Neuronal stem cell (in vitro differentiated cells): Measurements from ENCODE around the gene ENPP4.

ENCODE experiments used
- DNase-seq: peaks from one replicate; pipeline ENCODE4 v3.0.0-alpha.2; 2013; ENCODE audit warnings: low spot score
- H2AFZ ChIP-seq: one replicate; pipeline ENCODE4 v1.6.1; 2013; ENCODE audit warnings: mild to moderate bottlenecking, low read length, inconsistent platforms
- H2AK5ac ChIP-seq: 2 replicates; pipeline ENCODE4 v1.6.1; 2013; ENCODE audit warnings: low read depth, mild to moderate bottlenecking, inconsistent platforms, low read length, moderate library complexity, mixed read lengths
- H2BK120ac ChIP-seq: 2 replicates; pipeline ENCODE4 v1.6.1; 2013; ENCODE audit warnings: low read depth, mild to moderate bottlenecking, inconsistent platforms, low read length, moderate library complexity, mixed read lengths
- H2BK12ac ChIP-seq: one replicate; pipeline ENCODE4 v1.6.1; 2013; ENCODE audit warnings: low read length, inconsistent platforms
- H2BK15ac ChIP-seq: 2 replicates; pipeline ENCODE4 v1.6.1; 2013; ENCODE audit warnings: mild to moderate bottlenecking, low read length, inconsistent platforms, mixed read lengths
- H2BK5ac ChIP-seq: one replicate; pipeline ENCODE4 v1.6.1; 2013; ENCODE audit warnings: inconsistent platforms, mild to moderate bottlenecking, low read length, moderate library complexity
- H3K14ac ChIP-seq: one replicate; pipeline ENCODE4 v1.6.1; 2013; ENCODE audit warnings: low read length, inconsistent platforms
- H3K18ac ChIP-seq: 2 replicates; pipeline ENCODE4 v1.6.1; 2013; ENCODE audit warnings: low read length, inconsistent platforms
- H3K23ac ChIP-seq: 2 replicates; pipeline ENCODE4 v1.6.1; 2013; ENCODE audit warnings: low read depth, mild to moderate bottlenecking, mixed read lengths, low read length, inconsistent platforms; ENCODE audit not compliant: poor library complexity
- H3K27ac ChIP-seq: replicated peaks from 3 replicates; pipeline ENCODE4 v1.5.1; 2013; ENCODE audit warnings: low read length, inconsistent platforms
- H3K27me3 ChIP-seq, 3 experiments: 2 replicates each; pipeline ENCODE4 v1.6.1; 2013; ENCODE audit warnings: low read length in 3 of 3, mild to moderate bottlenecking in 2 of 3, inconsistent platforms in 1 of 3, low read depth in 1 of 3, mixed read lengths in 1 of 3, moderate library complexity in 1 of 3; ENCODE audit not compliant: control insufficient read depth in 3 of 3, insufficient read depth in 3 of 3
- H3K36me3 ChIP-seq, 2 donors: replicated peaks in 1 of 2; 2 replicates each; pipeline ENCODE4 v1.6.1; 2013; ENCODE audit warnings: low read length in 2 of 2; ENCODE audit not compliant: control insufficient read depth in 2 of 2, insufficient read depth in 2 of 2
- H3K4ac ChIP-seq: 2 replicates; pipeline ENCODE4 v1.6.1; 2013; ENCODE audit warnings: inconsistent platforms, mild to moderate bottlenecking, low read length, moderate library complexity
- H3K4me1 ChIP-seq, 2 donors: 1 replicate in 1 of 2; 2 replicates in 1 of 2; pipeline ENCODE4 v1.6.1; 2013; ENCODE audit warnings: low read length in 2 of 2, low read depth in 1 of 2; ENCODE audit not compliant: control insufficient read depth in 2 of 2, insufficient read depth in 1 of 2
- H3K4me2 ChIP-seq: one replicate; pipeline ENCODE4 v1.6.1; 2013; ENCODE audit warnings: mild to moderate bottlenecking, low read length, inconsistent platforms; ENCODE audit not compliant: insufficient read depth, poor library complexity, severe bottlenecking
- H3K4me3 ChIP-seq, 2 donors: 2 replicates each; pipeline ENCODE4 v1.5.1; 2013; ENCODE audit warnings: low read length in 2 of 2, mild to moderate bottlenecking in 2 of 2, inconsistent platforms in 1 of 2, moderate library complexity in 1 of 2
- H3K79me1 ChIP-seq: one replicate; pipeline ENCODE4 v1.6.1; 2013; ENCODE audit warnings: low read depth, mild to moderate bottlenecking, inconsistent platforms, low read length, moderate library complexity
- H3K9ac ChIP-seq: one replicate; pipeline ENCODE4 v1.6.1; 2013; ENCODE audit warnings: mild to moderate bottlenecking, low read depth, low read length, inconsistent platforms; ENCODE audit not compliant: poor library complexity
- H3K9me3 ChIP-seq, 2 donors: replicated peaks in 1 of 2; 2 replicates each; pipeline versions ENCODE3 to v1.6.1; 2013; ENCODE audit warnings: low read length in 2 of 2, mild to moderate bottlenecking in 2 of 2, inconsistent platforms in 1 of 2, low read depth in 1 of 2, mixed read lengths in 1 of 2, moderate library complexity in 1 of 2; ENCODE audit not compliant: control insufficient read depth in 2 of 2, insufficient read depth in 1 of 2
- H4K8ac ChIP-seq: one replicate; pipeline ENCODE4 v1.6.1; 2013; ENCODE audit warnings: low read depth, mild to moderate bottlenecking, inconsistent platforms, low read length, moderate library complexity
- H4K91ac ChIP-seq: one replicate; pipeline ENCODE4 v1.6.1; 2013; ENCODE audit warnings: low read length, low read depth, mild to moderate bottlenecking, inconsistent platforms; ENCODE audit not compliant: poor library complexity
- WGBS, 2 donors: extraction: QIAGEN DNeasy Blood & Tissue Kit; methylation state at CpG; one replicate each; pipeline ENCODE4 v1.1.7; 2013; ENCODE audit warnings: missing lambda C conversion rate in 2 of 2, mixed read lengths in 1 of 2; ENCODE audit not compliant: insufficient read length in 2 of 2, insufficient replicate concordance in 1 of 2; ENCODE audit errors: extremely low coverage in 2 of 2; 5-methylcytosine and 5-hydroxymethylcytosine counted together

The ENPP4 gene

DNA sequence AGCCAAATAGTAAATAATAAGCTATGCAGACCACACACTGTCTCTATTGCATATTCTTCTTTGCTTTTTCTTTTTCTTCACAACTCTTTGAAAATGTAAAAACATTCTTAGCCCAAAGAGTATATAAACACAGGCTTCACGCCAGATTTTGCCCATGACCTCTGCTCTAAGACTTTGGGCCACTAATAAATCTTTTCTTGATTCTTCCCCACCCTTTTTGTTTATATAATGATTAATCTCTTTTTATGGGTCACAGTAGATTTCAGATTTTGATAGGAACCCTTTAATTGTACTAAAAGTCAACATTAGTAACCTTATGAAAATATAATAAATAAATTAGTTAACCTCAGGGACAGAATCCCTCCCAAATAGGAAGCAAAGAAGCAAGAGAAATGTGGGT is 56.8 kb downstream of the ENPP4 start:
- H3K18ac ChIP-seq: no peak overlapping the region
- H3K14ac ChIP-seq: no peak overlapping the region
- H3K9me3 ChIP-seq: no peaks in the 10 kb centered on the region
- H3K27ac ChIP-seq: no peak overlapping the region
- H3K9ac ChIP-seq: no peak overlapping the region
- no peak overlapping the region for H2BK12ac ChIP-seq
- H2AK5ac ChIP-seq: no peak overlapping the region
- no peak overlapping the region for H3K4me2 ChIP-seq
- H2BK120ac ChIP-seq: no peak overlapping the region
- no peak overlapping the region for H2BK15ac ChIP-seq
- no peak overlapping the region for H2AFZ ChIP-seq
- no peaks in the 10 kb centered on the region for H3K4me1 ChIP-seq
- no peak for DNase-seq
- no peak overlapping the region for H2BK5ac ChIP-seq
- H4K91ac ChIP-seq: no peak overlapping the region
- no peak overlapping the region for H4K8ac ChIP-seq
- no peaks in the 10 kb centered on the region for H3K79me1 ChIP-seq
- no CpG with 5 or more reads among the region's 1 CpG for WGBS, 2 donors
- H3K27me3 ChIP-seq: no peaks in the 10 kb centered on the region
- no peaks in the 10 kb centered on the region for H3K36me3 ChIP-seq
- no peak overlapping the region for H3K4me3 ChIP-seq
- H3K23ac ChIP-seq: no peak overlapping the region
- no peak overlapping the region for H3K4ac ChIP-seq

DNA sequence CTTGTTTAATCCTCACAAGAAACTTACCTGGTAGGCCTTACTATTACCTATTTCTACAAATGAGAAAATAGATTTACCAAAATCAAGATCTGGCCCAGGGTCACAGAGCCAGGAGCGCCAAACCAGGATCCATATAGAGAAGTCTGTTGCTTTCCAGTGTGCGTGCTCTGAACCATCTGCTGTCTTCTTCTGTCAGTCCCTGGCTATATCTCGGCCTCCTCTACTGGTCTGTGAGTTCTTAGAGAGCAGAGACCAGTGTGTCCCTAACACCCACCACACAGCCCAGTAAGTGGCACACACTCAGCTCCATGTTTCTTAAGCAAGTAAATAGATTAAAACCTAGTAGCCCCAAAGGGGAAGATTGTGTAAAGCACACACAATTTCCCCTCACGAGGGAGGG is 59.9 kb downstream of the ENPP4 start:
- H2BK12ac ChIP-seq: no peak overlapping the region
- H3K9ac ChIP-seq: no peak overlapping the region
- no peak overlapping the region for H2BK120ac ChIP-seq
- no peak overlapping the region for H4K91ac ChIP-seq
- no peak overlapping the region for H2AFZ ChIP-seq
- no peaks in the 10 kb centered on the region for H3K36me3 ChIP-seq
- H3K23ac ChIP-seq: no peak overlapping the region
- H3K79me1 ChIP-seq: no peaks in the 10 kb centered on the region
- no peak overlapping the region for H3K18ac ChIP-seq
- WGBS, 2 donors: no CpG with 5 or more reads among the region's 4 CpGs
- no peaks in the 10 kb centered on the region for H3K9me3 ChIP-seq
- no peak overlapping the region for H3K4ac ChIP-seq
- H2BK5ac ChIP-seq: no peak overlapping the region
- no peak overlapping the region for H3K4me3 ChIP-seq
- DNase-seq: no peak
- H4K8ac ChIP-seq: no peak overlapping the region
- H3K27me3 ChIP-seq: no peaks in the 10 kb centered on the region
- H2AK5ac ChIP-seq: no peak overlapping the region
- no peaks in the 10 kb centered on the region for H3K4me1 ChIP-seq
- no peak overlapping the region for H3K27ac ChIP-seq
- H2BK15ac ChIP-seq: no peak overlapping the region
- H3K14ac ChIP-seq: no peak overlapping the region
- H3K4me2 ChIP-seq: no peak overlapping the region

DNA sequence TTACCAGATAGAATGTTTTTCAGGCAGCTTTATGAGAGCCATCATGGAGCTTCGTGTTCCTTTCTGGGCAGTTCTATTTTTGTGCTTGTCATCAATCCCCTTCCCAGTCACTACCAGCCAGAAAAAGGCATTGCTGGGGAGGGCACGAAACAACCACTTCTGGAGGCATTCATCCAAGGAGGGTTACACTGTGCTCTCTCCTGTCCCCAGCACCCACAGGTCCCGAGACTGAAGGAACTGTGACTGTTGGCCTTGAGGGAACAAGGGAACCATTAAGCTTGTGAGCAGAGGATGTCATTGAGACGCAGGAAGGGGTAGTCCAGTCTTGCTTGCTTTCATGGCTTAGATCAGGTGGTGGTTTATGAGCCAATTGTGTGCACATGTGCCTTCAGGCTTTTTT is 61.1 kb downstream of the ENPP4 start:
- Histone ChIP-seq H3K27me3 (no peaks in the 10 kb centered on the region), H3K18ac (no peak overlapping the region), H4K91ac (no peak overlapping the region), H3K9ac (no peak overlapping the region), H3K79me1 (no peaks in the 10 kb centered on the region), H3K4me1 (no peaks in the 10 kb centered on the region), H2BK12ac (no peak overlapping the region), H3K27ac (no peak overlapping the region), H2BK15ac (no peak overlapping the region), H2AK5ac (no peak overlapping the region), H3K23ac (no peak overlapping the region), H3K9me3 (no peaks in the 10 kb centered on the region), H3K4me3 (no peak overlapping the region), H3K4me2 (no peak overlapping the region), H2BK5ac (no peak overlapping the region), H3K36me3 (no peaks in the 10 kb centered on the region), H2AFZ (no peak overlapping the region), H2BK120ac (no peak overlapping the region), H3K4ac (no peak overlapping the region), H4K8ac (no peak overlapping the region), H3K14ac (no peak overlapping the region)
- no CpG with 5 or more reads among the region's 4 CpGs for WGBS, 2 donors
- no peak for DNase-seq

DNA sequence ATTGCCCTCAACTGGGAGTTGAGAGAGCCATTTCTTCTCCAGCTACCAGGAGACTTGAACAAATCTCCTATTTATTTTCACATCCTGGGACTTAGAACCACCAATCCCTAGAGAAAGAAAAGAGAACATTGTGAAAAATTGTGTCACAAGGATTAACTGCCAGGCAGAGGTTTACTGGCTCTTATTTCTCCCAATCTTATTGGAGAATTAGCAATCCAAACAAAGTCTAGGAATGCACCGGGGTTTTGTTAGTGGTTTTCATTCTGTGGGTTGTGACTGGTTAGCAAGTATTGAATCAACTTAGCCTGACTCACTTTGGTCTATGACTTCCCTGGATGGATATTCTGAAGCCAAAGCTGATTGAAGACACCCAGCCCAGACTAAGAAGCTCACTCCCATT is 62.2 kb downstream of the ENPP4 start:
- H3K9ac ChIP-seq: no peak overlapping the region
- H2BK15ac ChIP-seq: no peak overlapping the region
- no peak overlapping the region for H3K14ac ChIP-seq
- no CpG with 5 or more reads among the region's 1 CpG for WGBS, 2 donors
- no peak overlapping the region for H3K4me2 ChIP-seq
- H3K36me3 ChIP-seq: no peaks in the 10 kb centered on the region
- no peak overlapping the region for H2AFZ ChIP-seq
- H3K18ac ChIP-seq: no peak overlapping the region
- no peak overlapping the region for H3K23ac ChIP-seq
- H3K4me3 ChIP-seq: no peak overlapping the region
- H2BK120ac ChIP-seq: no peak overlapping the region
- DNase-seq: no peak
- no peak overlapping the region for H4K91ac ChIP-seq
- no peak overlapping the region for H2AK5ac ChIP-seq
- no peak overlapping the region for H2BK5ac ChIP-seq
- H2BK12ac ChIP-seq: no peak overlapping the region
- no peak overlapping the region for H3K4ac ChIP-seq
- no peak overlapping the region for H4K8ac ChIP-seq
- H3K27ac ChIP-seq: no peak overlapping the region
- H3K27me3 ChIP-seq: no peaks in the 10 kb centered on the region
- H3K9me3 ChIP-seq: no peaks in the 10 kb centered on the region
- no peaks in the 10 kb centered on the region for H3K4me1 ChIP-seq
- no peaks in the 10 kb centered on the region for H3K79me1 ChIP-seq
